Neural cell (in vitro differentiated cells): ENCODE results near the gene HAL. TPM values are rescaled to one million over a fixed set of nuclear protein-coding genes. Genes with fewer than 3 reads are reported as not detected.

Experiments used
- H2AFZ ChIP-seq: fragments of 200-600, 300-800 bp; sonication (generic), shearing (Covaris generic); 2 replicates; pipeline ENCODE4 v1.6.0; 2014; ENCODE audit warnings: low read depth, mild to moderate bottlenecking, antibody characterized with exemption, low read length, moderate library complexity
- H3F3A ChIP-seq: fragments of 200-600 bp; shearing (Covaris generic); 2 replicates; pipeline ENCODE4 v1.6.1; 2016; ENCODE audit warnings: mild to moderate bottlenecking, moderate library complexity, mixed read lengths, antibody characterized with exemption, low read length; ENCODE audit not compliant: insufficient read depth, poor library complexity, severe bottlenecking
- H3K27ac ChIP-seq: fragments of 200-600, 300-800 bp; sonication (generic), shearing (Covaris generic); 2 replicates; pipeline ENCODE4 v1.5.1; 2014; ENCODE audit warnings: mild to moderate bottlenecking, low read length, moderate library complexity
- H3K27me3 ChIP-seq: fragments of 300-800, 200-600 bp; sonication (generic), shearing (Covaris generic); 2 replicates; pipeline ENCODE4 v1.6.0; 2014; ENCODE audit warnings: mild to moderate bottlenecking, low read depth, low read length, moderate library complexity; ENCODE audit not compliant: insufficient read depth
- H3K36me3 ChIP-seq: fragments of 300-800, 200-600 bp; sonication (generic), shearing (Covaris generic); 2 replicates; pipeline ENCODE4 v1.5.1; 2014; ENCODE audit warnings: mild to moderate bottlenecking, antibody characterized with exemption, low read length, moderate library complexity; ENCODE audit not compliant: insufficient read depth
- H3K4me2 ChIP-seq: fragments of 300-800, 200-600 bp; sonication (generic), shearing (Covaris generic); 2 replicates; pipeline ENCODE4 v1.6.0; 2014; ENCODE audit warnings: mild to moderate bottlenecking, low read length
- H3K4me3 ChIP-seq: fragments of 300-800, 200-600 bp; sonication (generic), shearing (Covaris generic); 2 replicates; pipeline ENCODE4 v1.5.1; 2014; ENCODE audit warnings: mild to moderate bottlenecking, low read length, moderate library complexity
- H3K79me2 ChIP-seq: fragments of 200-600 bp; shearing (Covaris generic); replicated peaks from 2 replicates; pipeline ENCODE4 v1.6.0; 2014; ENCODE audit warnings: mild to moderate bottlenecking, low read length, moderate library complexity; ENCODE audit not compliant: insufficient read depth
- H3K9ac ChIP-seq: fragments of 300-800, 200-600 bp; sonication (generic), shearing (Covaris generic); 2 replicates; pipeline ENCODE4 v1.6.1; 2016; ENCODE audit warnings: mild to moderate bottlenecking, low read length, mixed read lengths
- H3K9me2 ChIP-seq: fragments of 200-600 bp; shearing (Covaris generic); 2 replicates; pipeline ENCODE4 v1.6.1; 2016; ENCODE audit warnings: mild to moderate bottlenecking, low read length, mixed read lengths; ENCODE audit not compliant: insufficient read depth
- H3K9me3 ChIP-seq: fragments of 200-600, 300-800 bp; sonication (generic), shearing (Covaris generic); 2 replicates; pipeline ENCODE4 v1.6.1; 2016; ENCODE audit warnings: mild to moderate bottlenecking, mixed run types, low read length, moderate library complexity, mixed read lengths
- H4K20me1 ChIP-seq: fragments of 200-600 bp; shearing (Covaris generic); 2 replicates; pipeline ENCODE4 v1.6.1; 2016; ENCODE audit warnings: mild to moderate bottlenecking, mixed run types; ENCODE audit not compliant: insufficient read depth
- CTCF ChIP-seq: fragments of 450-650 bp; IDR thresholded peaks from 2 replicates; pipeline ENCODE4 v1.5.1; 2014; ENCODE audit warnings: antibody characterized with exemption, mild to moderate bottlenecking, moderate library complexity; ENCODE audit not compliant: poor library complexity, severe bottlenecking
- EP300 ChIP-seq: fragments of 450-650 bp; conservative IDR thresholded peaks from 2 replicates; pipeline ENCODE4 v1.6.1; 2014; ENCODE audit warnings: antibody characterized with exemption, mild to moderate bottlenecking, moderate library complexity; ENCODE audit not compliant: poor library complexity, severe bottlenecking
- EZH2 ChIP-seq: fragments of 200-600, 300-800 bp; shearing (Covaris generic), sonication (generic); IDR thresholded peaks from 2 replicates; pipeline ENCODE4 v1.6.1; 2014; ENCODE audit warnings: antibody characterized with exemption, low read length, borderline replicate concordance, mild to moderate bottlenecking; ENCODE audit not compliant: insufficient read depth, poor library complexity, severe bottlenecking
- MXI1 ChIP-seq: fragments of 450-650 bp; conservative IDR thresholded peaks from 2 replicates; pipeline ENCODE4 v1.6.1; 2014; ENCODE audit warnings: antibody characterized with exemption, mild to moderate bottlenecking; ENCODE audit not compliant: poor library complexity, severe bottlenecking
- POLR2AphosphoS5 ChIP-seq: IDR thresholded peaks from 2 replicates; pipeline ENCODE4 v1.6.1; 2012
- RAD21 ChIP-seq: fragments of 450-650 bp; conservative IDR thresholded peaks from 2 replicates; pipeline ENCODE4 v1.6.1; 2014; ENCODE audit warnings: antibody characterized with exemption, mild to moderate bottlenecking, moderate library complexity
- REST ChIP-seq: IDR thresholded peaks from 2 replicates; pipeline ENCODE4 v1.6.1; 2012; ENCODE audit warnings: borderline replicate concordance
- SMC3 ChIP-seq: fragments of 450-650 bp; conservative IDR thresholded peaks from 2 replicates; pipeline ENCODE4 v1.6.1; 2014; ENCODE audit warnings: antibody characterized with exemption, mild to moderate bottlenecking, moderate library complexity; ENCODE audit not compliant: poor library complexity
- TAF1 ChIP-seq: IDR thresholded peaks from 2 replicates; pipeline ENCODE4 v1.6.1; 2012; ENCODE audit warnings: low read depth
- polyA minus RNA-seq: library from RNA; depleted of rRNA, polyadenylated mRNA; stranded (reverse); fragments of >200 nt; gene quantifications from 2 replicates; pipeline ENCODE4 v1.2.3, GENCODE V29; 2014
- polyA plus RNA-seq: library from polyadenylated mRNA; depleted of rRNA; stranded (reverse); fragments of >200 nt; gene quantifications from 2 replicates; pipeline ENCODE4 v1.2.3, GENCODE V29; 2014

Gene HAL
- polyA plus RNA-seq (0.06 TPM in 1 of 2 replicates, not detected in the other), polyA minus RNA-seq (not detected in 2 replicates)

- H3K9ac ChIP-seq = no peak within 1 kb of the TSS
- no peaks in the 10 kb centered on the region for H4K20me1 ChIP-seq
- no peaks in the 10 kb centered on the region for H3K27me3 ChIP-seq
- no peak within 1 kb of the TSS for H2AFZ ChIP-seq
- H3K79me2 ChIP-seq = no peaks in the 10 kb centered on the region
- H3K27ac ChIP-seq = no peak within 1 kb of the TSS
- H3K4me2 ChIP-seq = no peak within 1 kb of the TSS
- no peaks in the 10 kb centered on the region for H3K9me3 ChIP-seq
- no peak within 1 kb of the TSS for H3K4me3 ChIP-seq
- no peaks in the 10 kb centered on the region for H3K36me3 ChIP-seq
- H3K9me2 ChIP-seq = no peaks in the 10 kb centered on the region
- no peaks in the 10 kb centered on the region for H3F3A ChIP-seq
- TF ChIP-seq EP300 = no peak
- no peak for TF ChIP-seq TAF1
- no peak for TF ChIP-seq REST
- TF ChIP-seq CTCF = no peak
- no peak for TF ChIP-seq RAD21
- TF ChIP-seq EZH2 = no peak
- no peak for TF ChIP-seq POLR2AphosphoS5
- no peak for TF ChIP-seq MXI1
- TF ChIP-seq SMC3 = no peak
Measured at GRCh38 chr12:95996034-95996658, at the start of gene HAL. TSS of gene HAL (minus strand) at chr12:95996344. CDS start at chr12:95995910, 434 bp downstream.

GRCh38 chr12:96045566-96045965 lies 49.4 kb upstream of the HAL start:
- no peak overlapping the region for H3K4me2 ChIP-seq
- no peaks in the 10 kb centered on the region for H3K9me2 ChIP-seq
- TF ChIP-seq POLR2AphosphoS5 (no peak), CTCF (no peak), EZH2 (no peak), EP300 (no peak), TAF1 (no peak), MXI1 (no peak)
- no peak overlapping the region for H3K4me3 ChIP-seq
- no peaks in the 10 kb centered on the region for H3K27me3 ChIP-seq
- no peaks in the 10 kb centered on the region for H3F3A ChIP-seq
- H4K20me1 ChIP-seq = no peaks in the 10 kb centered on the region
- H3K27ac ChIP-seq = no peak overlapping the region
- H3K79me2 ChIP-seq = no peaks in the 10 kb centered on the region
- no peak overlapping the region for H3K9ac ChIP-seq
- no peaks in the 10 kb centered on the region for H3K36me3 ChIP-seq
- H3K9me3 ChIP-seq = no peaks in the 10 kb centered on the region
- no peak overlapping the region for H2AFZ ChIP-seq
